Dermis microvascular lymphatic vessel endothelial cell (primary cell): Measurements from ENCODE around the gene MRLN. TPM values are rescaled to one million over a fixed set of nuclear protein-coding genes. Genes with fewer than 3 reads are reported as not detected.
A peak's percentile ranks its signal among the peaks of the same experiment; 100 is the strongest.
"Not testable (repeated sequence)": the region's sequence is repeated elsewhere in the genome, so short reads cannot be mapped to it uniquely, and the experiment has no call there.

ENCODE experiments used
- DNase-seq, 2 donors: peaks; one replicate each; pipeline versions ENCODE4 v3.0.0 to v3.0.0-alpha.2; 2010; ENCODE audit warnings: low read depth in 2 of 2
- total RNA-seq: library from RNA; depleted of rRNA; stranded (reverse); fragments of >200 nt; gene quantifications from 2 replicates; pipeline ENCODE4 v1.2.1, GENCODE V29; 2014

MRLN gene
- total RNA-seq, 1 donor from 2014 or later: not detected

GRCh38 chr10:59745163-59745650 lies 8.0 kb downstream of the MRLN start:
- DNase-seq: no peak

- not testable (repeated sequence) for DNase-seq
Observed at GRCh38 chr10:59744762-59745161, 8.5 kb downstream of the MRLN start.

- not testable (repeated sequence) for DNase-seq
Observed at GRCh38 chr10:59744156-59744555, 9.1 kb downstream of the MRLN start.

GRCh38 chr10:59741583-59741982 lies 11.7 kb downstream of the MRLN start:
- DNase-seq: no peak

GRCh38 chr10:59741048-59741447 lies 12.2 kb downstream of the MRLN start:
- no peak for DNase-seq

GRCh38 chr10:59736749-59737148 lies 16.5 kb downstream of the MRLN start:
- DNase-seq: no peak

GRCh38 chr10:59735296-59735695 lies 18.0 kb downstream of the MRLN start:
- DNase-seq: no peak

- DNase-seq: no peak
Observed at GRCh38 chr10:59734014-59734462, 19.2 kb downstream of the MRLN start.

GRCh38 chr10:59733321-59734013 lies 19.8 kb downstream of the MRLN start:
- DNase-seq: not testable (repeated sequence)

- not testable (repeated sequence) for DNase-seq
Observed at GRCh38 chr10:59732849-59733248, 20.4 kb downstream of the MRLN start.

GRCh38 chr10:59729167-59729566 lies 24.1 kb downstream of the MRLN start:
- not testable (repeated sequence) for DNase-seq

- no peak for DNase-seq
Observed at GRCh38 chr10:59724098-59724938, 28.9 kb downstream of the MRLN start.

- DNase-seq: no peak
Observed at GRCh38 chr10:59720377-59720776, 32.9 kb downstream of the MRLN start.

GRCh38 chr10:59719374-59719773 lies 33.9 kb downstream of the MRLN start:
- DNase-seq: no peak

- DNase-seq: no peak
Observed at GRCh38 chr10:59718257-59718656, 35.0 kb downstream of the MRLN start.

- DNase-seq: no peak
Observed at GRCh38 chr10:59713196-59713821, 39.9 kb downstream of the MRLN start.

GRCh38 chr10:59711871-59712494 lies 41.3 kb downstream of the MRLN start:
- no peak for DNase-seq

- DNase-seq: peak in 1 of 2 donors; percentile 23
Observed at GRCh38 chr10:59709395-59710125, 43.7 kb downstream of the MRLN start, which contains the start of gene SLC16A9. TSS of gene SLC16A9 (minus strand) at chr10:59709850. CDS start at chr10:59684291, 25,559 bp downstream.

- DNase-seq: no peak
Observed at GRCh38 chr10:59708816-59709394, 44.4 kb downstream of the MRLN start.
